Stimulated activated naive CD8-positive, alpha-beta T cell treated with anti-CD3 and anti-CD28 coated beads, Interleukin-15, Interleukin-2, amounts not matched to agents 100 ng/mL and 50 ng/mL, for 24 hours (primary cell): ENCODE measurements around the gene PRKAG2.

ENCODE experiments used
- H3K27ac Mint-ChIP-seq: one replicate; pipeline ENCODE4 v1.8.0; 2021; ENCODE audit warnings: mild to moderate bottlenecking, mixed read lengths
- H3K27me3 Mint-ChIP-seq: one replicate; pipeline ENCODE4 v1.8.0; 2021; ENCODE audit warnings: mixed read lengths
- H3K36me3 Mint-ChIP-seq: one replicate; pipeline ENCODE4 v1.8.0; 2021; ENCODE audit warnings: low read depth, mixed read lengths
- H3K4me1 Mint-ChIP-seq: one replicate; pipeline ENCODE4 v1.8.0; 2021; ENCODE audit warnings: low read depth, mixed read lengths
- H3K4me3 Mint-ChIP-seq: one replicate; pipeline ENCODE4 v1.8.0; 2021; ENCODE audit warnings: mild to moderate bottlenecking, mixed read lengths
- H3K9me3 Mint-ChIP-seq: one replicate; pipeline ENCODE4 v1.8.0; 2021; ENCODE audit warnings: mixed read lengths

The PRKAG2 gene

GRCh38 chr7:151514461-151515275 is 362.2 kb downstream of the PRKAG2 start:
- Mint-ChIP-seq H3K4me1 (peaks cover 83% of the 10 kb centered on the region), H3K27ac (peak overlapping the region; percentile 53), H3K9me3 (no peaks in the 10 kb centered on the region), H3K27me3 (no peaks in the 10 kb centered on the region), H3K4me3 (no peak overlapping the region), H3K36me3 (peaks cover 33% of the 10 kb centered on the region)

DNA sequence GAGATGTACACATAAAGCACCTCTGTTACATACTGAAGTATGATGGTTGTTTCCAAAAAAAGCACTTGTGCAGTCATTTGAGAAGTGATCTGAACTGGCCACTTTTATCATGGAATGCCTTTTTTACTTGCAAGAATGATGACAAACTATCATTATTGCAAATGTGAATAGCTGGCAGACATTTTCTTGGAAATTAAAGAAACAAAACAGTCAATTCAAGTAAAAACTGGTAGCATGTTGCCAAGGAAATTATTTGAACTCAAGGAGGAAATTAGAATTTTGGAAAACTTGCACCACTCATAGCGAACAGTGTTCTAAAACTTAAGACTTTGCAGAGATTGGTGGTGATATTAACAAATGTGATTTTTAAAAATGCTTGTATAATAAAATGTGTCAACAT is 363.8 kb downstream of the PRKAG2 start:
- peaks cover 28% of the 10 kb centered on the region for H3K36me3 Mint-ChIP-seq
- no peaks in the 10 kb centered on the region for H3K9me3 Mint-ChIP-seq
- H3K4me3 Mint-ChIP-seq, result no peak overlapping the region
- H3K27me3 Mint-ChIP-seq, result no peaks in the 10 kb centered on the region
- no peak overlapping the region for H3K27ac Mint-ChIP-seq
- H3K4me1 Mint-ChIP-seq, result peaks cover 89% of the 10 kb centered on the region

DNA sequence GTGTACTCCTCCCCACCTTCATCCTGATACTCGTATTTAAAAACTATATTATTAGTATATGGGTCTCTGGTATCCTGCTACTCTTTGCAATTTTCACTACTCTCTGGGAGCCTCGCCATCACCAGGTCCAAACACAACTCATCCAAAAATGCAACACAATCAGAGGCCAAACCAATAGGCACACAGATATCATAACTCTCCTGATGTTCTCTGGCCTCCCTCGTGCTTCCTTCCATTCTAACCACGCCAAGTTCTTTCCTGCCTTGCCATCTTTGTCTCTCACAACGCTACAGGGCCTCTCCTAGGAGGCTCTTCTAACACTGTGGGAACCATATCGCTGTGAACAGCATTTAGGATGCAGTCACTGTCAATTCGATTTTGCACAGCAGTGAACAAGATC is 364.6 kb downstream of the PRKAG2 start:
- no peak overlapping the region for H3K27ac Mint-ChIP-seq

GRCh38 chr7:151511946-151512345 is 365.0 kb downstream of the PRKAG2 start:
- H3K4me3 Mint-ChIP-seq, result no peak overlapping the region
- no peaks in the 10 kb centered on the region for H3K9me3 Mint-ChIP-seq
- peaks cover 24% of the 10 kb centered on the region for H3K36me3 Mint-ChIP-seq
- peaks cover 86% of the 10 kb centered on the region for H3K4me1 Mint-ChIP-seq
- H3K27ac Mint-ChIP-seq, result no peak overlapping the region
- H3K27me3 Mint-ChIP-seq, result no peaks in the 10 kb centered on the region

More for the DNA sequence above, 364.6 kb downstream of the PRKAG2 start:
- Mint-ChIP-seq H3K4me1 (peaks cover 86% of the 10 kb centered on the region), H3K27me3 (no peaks in the 10 kb centered on the region), H3K9me3 (no peaks in the 10 kb centered on the region), H3K4me3 (no peak overlapping the region), H3K36me3 (peaks cover 24% of the 10 kb centered on the region)

DNA sequence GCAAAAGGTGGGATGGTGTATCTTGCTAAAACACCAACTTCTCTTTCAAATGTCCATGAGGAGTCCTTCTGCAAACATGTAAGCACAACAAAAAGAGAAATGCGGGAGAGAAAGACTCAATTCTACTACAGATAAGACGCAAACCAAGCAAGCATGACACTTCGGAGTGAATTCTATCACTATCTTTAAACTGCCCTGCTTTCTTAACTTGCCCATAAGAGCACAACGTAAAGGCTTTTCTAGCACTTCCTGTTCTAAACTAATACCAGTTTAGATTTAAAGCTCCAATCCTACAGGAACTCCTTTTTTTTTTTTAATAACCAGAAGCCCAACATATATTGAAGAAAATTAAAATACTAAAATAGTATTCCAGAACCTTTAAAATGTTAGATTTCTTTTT is 365.6 kb downstream of the PRKAG2 start:
- H3K36me3 Mint-ChIP-seq, result peaks cover 24% of the 10 kb centered on the region
- H3K4me1 Mint-ChIP-seq, result peaks cover 83% of the 10 kb centered on the region
- no peaks in the 10 kb centered on the region for H3K9me3 Mint-ChIP-seq
- H3K27ac Mint-ChIP-seq, result no peak overlapping the region
- no peaks in the 10 kb centered on the region for H3K27me3 Mint-ChIP-seq
- H3K4me3 Mint-ChIP-seq, result no peak overlapping the region

DNA sequence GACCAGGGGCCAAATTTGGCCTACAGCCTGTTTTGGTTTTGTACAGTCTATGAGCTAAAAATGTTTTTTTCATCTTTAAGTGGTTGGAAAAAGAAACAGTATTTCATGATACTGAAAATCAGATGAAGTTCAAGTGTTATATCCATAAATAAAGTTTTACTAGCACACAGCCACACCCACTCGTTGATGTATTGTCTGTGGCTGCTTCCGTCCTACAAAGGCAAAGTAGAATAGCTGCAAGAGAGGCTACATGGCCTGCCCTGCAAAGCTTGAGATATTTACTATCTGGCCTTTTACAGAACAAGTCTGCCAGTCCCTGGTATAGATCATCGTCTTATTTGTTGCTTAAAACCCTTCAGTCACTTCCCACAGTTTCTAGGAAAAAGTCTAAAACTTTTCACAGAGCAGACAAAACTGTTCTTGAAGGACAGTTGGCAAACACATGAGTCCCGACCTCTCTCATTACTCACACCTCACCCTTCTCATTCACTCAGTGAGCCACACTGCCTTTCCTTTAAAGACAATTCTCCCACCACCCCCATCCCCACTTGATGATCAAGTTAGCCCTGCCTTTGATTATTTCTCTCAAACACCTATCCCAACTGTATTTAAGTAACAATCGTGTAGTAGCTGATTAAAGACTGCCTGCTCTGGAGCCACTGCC is 367.1 kb downstream of the PRKAG2 start:
- Mint-ChIP-seq H3K27me3 (no peaks in the 10 kb centered on the region), H3K4me1 (peaks cover 80% of the 10 kb centered on the region), H3K9me3 (no peaks in the 10 kb centered on the region), H3K27ac (no peak overlapping the region), H3K4me3 (no peak overlapping the region), H3K36me3 (peaks cover 24% of the 10 kb centered on the region)

DNA sequence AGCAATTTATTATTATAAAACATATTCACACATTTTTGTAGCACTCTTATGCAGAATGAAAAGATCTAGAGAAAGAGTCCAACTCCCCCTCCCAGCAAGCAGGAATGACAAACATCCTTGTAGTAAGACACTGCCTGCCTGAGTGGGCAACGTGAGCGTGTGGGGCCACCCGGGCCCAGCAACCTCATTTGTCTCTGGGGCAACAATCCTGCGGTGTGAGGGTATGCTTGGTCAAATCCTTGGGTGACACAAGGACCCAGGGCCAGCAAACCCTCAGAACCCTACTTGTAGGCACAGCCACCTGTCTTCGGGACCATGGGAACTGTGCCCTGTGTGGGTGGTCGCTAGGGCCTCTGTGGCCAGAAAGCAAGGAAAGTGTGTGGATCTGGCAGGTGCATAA is 367.9 kb downstream of the PRKAG2 start:
- H3K27ac Mint-ChIP-seq, result no peak overlapping the region

DNA sequence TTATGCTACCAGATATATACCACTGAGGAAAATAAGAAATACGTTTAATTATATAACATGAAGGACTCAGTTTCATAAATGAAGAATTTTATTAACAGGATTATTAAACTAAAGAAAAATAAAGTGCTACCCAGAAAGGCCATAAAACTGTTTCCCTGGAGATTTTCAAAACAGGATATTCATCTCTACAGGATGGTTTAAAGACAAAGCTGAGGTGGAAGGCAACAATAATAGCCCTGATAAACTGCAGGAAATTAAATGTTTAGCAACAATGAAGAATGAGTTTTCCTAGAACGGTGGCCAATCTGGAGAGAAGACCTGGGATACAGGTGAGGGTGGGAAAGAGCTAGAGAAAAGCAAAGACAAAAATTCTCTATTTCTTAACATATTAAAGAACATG is 369.1 kb downstream of the PRKAG2 start:
- Mint-ChIP-seq H3K4me1 (peaks cover 77% of the 10 kb centered on the region), H3K4me3 (no peak overlapping the region), H3K9me3 (no peaks in the 10 kb centered on the region), H3K36me3 (peaks cover 10% of the 10 kb centered on the region), H3K27me3 (no peaks in the 10 kb centered on the region), H3K27ac (no peak overlapping the region)

More for the DNA sequence above, 367.9 kb downstream of the PRKAG2 start:
- Mint-ChIP-seq H3K9me3 (no peaks in the 10 kb centered on the region), H3K27me3 (no peaks in the 10 kb centered on the region), H3K4me1 (peaks cover 80% of the 10 kb centered on the region), H3K36me3 (peaks cover 17% of the 10 kb centered on the region), H3K4me3 (no peak overlapping the region)

DNA sequence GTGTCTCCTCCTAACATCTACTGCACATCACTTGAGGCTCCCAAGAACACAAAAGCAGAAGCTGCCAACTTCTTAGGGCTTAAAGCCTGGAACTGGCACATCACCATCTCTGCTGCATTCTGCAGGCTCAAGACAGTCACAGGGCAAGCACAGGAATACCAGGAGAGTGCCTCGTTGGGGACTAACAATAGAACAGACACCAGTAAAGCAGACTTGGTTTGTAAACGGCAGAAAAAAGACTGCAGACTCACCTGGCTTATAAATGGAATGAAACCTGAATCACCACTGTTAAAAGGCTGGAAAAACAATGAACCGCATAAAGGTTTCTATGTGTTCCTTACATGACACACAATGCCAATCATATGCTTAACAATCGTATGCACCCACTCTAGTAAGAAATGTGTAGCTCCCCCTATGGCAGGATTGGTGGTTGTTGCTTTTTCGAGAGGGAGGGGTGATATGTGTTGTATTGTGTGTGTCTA is 370.0 kb downstream of the PRKAG2 start:
- Mint-ChIP-seq H3K27me3 (no peaks in the 10 kb centered on the region), H3K4me3 (no peak overlapping the region), H3K27ac (no peak overlapping the region), H3K9me3 (no peaks in the 10 kb centered on the region), H3K4me1 (peaks cover 73% of the 10 kb centered on the region), H3K36me3 (peaks cover 7% of the 10 kb centered on the region)
